SHP77 (cell line): Measurements from ENCODE around the gene ANKRD40CL.
"Not testable (repeated sequence)": the region's sequence is repeated elsewhere in the genome, so short reads cannot be mapped to it uniquely, and the experiment has no call there.

Experiments used
- DNase-seq, 2 experiments: peaks; one replicate each; lab custom pipeline; 2025; lab: John Stamatoyannopoulos, UW

Gene ANKRD40CL, protein sequence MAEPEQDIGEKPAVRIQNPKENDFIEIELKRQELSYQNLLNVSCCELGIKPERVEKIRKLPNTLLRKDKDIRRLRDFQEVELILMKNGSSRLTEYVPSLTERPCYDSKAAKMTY

DNA sequence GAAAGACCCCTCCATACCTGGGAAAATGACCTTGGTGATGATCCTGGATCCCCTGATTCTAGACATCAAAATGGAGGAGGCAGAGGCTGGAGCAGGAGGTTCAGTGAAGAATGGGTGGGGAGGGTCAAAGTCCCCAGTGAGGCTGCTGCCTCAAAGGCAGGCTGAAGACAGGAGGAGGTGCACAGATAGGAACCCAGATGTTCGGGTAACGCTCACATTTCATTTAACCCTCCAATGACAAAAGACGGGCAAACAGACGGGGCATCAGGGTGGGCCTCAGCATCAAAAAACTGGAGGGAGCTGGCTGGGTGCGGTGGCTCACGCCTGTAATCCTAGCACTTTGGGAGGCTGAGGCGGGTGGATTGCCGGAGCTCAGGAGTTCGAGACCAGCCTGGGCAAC lies at the start of gene ANKRD40CL:
TSS of gene ANKRD40CL (minus strand) at position 73 of the 400 bp plus-strand sequence. CDS start 605 bp downstream, outside the sequence.
- no peak for DNase-seq

DNA sequence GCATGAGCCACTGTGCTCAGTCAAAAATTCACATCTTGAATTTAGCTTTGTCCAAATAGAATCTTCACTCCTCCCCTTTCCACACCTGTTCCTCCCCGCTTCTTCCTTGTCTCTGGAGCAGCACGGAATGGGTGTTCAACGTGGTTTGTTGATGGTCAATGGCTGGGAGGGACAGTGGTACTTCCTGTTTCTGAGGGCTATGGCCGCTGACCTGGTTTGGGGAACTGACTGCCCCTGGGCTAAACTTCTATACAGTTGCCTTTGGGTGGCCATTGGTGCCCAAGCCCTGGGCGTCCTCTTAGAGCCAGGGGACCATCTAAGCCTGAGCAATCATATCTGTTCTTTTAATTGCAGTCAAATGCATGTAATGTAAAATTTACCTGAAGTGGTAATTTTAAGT lies 49.0 kb upstream of the ANKRD40CL start:
- DNase-seq = no peak

DNA sequence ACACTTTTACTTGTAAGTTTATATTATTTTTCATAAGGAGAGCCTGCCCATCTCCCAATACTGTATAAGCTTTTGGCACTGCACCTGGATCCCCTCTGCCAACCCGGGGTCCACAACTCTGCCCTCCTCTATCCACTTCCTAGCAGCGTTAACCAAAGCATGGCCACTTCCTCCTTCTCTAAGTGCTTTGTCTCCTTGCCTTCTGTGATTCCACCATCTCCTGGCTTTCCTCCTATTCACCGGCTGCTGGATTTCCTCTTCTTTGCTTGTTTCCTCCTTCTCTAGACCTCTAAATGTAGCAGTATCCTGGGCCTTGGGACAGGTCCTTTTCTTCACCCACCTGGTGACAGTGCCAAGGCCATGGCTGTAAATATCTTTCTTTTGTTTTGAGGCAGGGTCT lies 48.1 kb upstream of the ANKRD40CL start:
- DNase-seq = no peak

DNA sequence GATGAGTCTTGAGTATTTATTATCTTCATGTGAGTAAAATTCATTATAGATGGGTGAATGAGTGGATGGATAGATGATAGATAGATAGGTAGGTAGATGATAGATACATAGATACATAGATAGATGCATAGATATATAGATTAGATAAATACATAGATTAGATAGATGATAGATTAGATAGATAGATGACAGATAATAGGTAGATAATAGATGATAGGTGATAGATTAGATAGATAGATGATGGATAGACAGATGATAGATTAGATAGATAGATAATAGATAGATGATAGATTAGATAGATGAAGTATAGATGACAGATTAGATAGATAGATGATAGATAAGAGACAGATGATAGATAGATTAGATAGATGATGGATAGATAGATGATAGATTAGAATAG lies 46.3 kb upstream of the ANKRD40CL start:
- no peak for DNase-seq

DNA sequence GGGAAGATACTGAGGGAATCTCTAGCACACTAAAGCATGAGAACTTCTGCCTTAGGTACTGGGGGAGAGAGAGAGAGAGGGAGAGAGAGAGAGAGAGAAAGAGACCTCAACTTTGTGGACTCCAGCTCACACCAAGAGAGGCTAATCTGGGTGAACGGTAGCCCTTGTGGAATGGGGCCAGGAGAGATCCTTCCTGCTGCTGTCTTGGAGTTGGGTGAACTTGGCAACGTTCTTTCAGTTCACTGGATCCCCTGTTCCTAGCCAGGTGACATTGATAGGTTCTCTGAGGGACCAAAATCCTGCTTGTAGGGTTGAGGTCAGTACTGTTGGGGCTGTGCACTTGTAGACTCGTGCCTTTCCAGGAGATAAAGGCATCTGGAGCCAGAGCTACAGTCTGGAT lies 41.6 kb upstream of the ANKRD40CL start:
- DNase-seq = no peak

DNA sequence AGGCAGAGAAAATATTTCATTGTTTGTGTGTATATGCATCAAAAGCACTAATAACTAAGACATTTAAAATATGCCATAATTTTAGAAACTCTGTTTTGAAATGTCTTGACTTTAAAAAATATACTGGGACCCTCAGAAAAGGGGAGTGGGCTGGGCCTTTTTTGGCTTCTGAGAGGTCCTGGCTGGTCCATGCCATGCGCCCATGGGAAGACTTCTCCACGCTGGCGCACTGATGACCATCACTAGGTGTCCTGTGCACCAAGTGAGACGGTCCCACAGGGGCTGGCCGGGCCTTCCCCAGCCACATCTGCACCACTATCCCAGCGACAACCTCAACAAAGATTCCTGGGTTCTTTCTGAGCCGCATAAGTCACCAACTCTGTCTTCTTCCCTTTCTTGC lies 41.1 kb upstream of the ANKRD40CL start:
- DNase-seq = no peak

DNA sequence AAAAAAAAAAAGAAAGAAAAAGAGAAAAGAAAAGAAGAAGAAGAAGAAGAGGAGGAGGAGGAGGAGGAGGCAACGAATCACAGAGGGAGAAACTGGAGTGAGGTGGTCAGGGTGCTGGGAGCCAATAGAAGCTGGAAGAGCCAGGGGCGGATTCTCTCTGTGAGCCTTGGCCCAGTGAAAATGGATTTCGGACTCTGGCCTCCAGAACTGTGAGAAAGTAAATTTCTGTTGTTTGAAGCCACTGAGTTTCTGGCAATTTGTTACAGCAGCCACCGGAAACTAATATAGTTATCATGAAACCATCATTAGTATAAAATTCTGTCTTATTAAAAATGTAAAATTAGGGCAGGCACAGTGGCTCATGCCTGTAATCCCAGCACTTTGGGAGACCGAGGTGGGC lies 40.4 kb upstream of the ANKRD40CL start:
- no peak for DNase-seq

DNA sequence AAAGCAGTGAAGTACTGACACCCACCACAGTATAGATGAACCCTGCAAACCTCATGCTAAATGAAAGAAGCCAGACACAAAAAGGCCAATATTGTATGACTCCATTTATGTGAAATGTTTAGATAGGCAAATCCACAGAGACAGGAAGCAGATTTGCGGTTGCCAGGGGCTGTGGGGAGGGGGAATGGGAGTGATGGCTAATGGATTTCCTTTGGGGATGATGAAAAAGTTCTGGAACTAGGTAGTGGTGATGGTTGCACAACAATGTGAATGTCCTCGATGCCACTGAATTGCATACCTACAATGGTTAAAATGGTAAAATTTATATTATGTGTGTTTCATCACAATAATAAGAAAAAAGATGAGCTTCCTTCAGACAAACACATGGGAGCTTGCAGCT lies 39.7 kb upstream of the ANKRD40CL start:
- no peak for DNase-seq

DNA sequence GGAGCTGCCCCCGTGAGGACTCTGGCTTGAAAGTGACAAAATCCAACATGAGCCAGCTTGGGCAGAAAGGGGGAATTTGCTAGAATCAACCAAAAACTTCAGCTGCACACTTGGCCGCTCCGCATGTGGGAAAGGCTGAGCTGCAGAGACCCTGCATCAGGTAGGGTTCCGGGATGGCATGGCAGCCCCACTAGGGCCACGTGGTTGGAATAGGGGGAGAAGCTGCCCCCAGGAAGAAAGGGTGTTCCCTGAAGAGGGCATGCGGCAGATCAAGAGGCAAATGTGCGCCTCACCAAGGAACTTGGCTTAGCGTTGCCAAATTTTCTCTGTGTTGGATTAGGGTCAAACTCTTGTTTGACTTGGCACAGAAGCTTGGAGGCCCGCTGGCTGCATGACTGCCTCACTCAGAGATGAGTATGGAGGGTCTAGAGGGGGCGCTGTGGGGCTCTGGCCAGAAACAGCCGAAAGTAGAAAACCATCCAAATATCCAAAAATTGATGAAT lies 38.9 kb upstream of the ANKRD40CL start:
- DNase-seq = peak in 1 of 2 experiments; percentile 4

DNA sequence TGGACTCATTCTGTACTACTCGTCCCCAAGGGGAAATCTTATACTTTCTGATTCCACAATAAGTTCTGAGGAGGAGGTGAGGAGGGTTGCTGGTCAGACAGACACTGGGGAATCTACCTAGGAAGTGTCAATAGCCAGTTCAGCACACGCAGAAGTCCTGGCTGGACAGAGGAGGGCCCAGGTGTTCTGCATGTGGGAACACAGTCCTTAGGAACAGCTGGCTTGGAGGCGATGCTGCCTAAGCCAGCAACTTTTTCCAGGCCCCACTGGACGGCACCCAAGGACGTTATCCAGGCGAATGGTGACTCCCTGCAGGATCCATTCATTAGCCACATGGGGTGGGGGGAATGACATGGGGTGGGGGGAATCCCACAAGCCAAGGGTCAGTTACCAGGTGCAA lies 38.2 kb upstream of the ANKRD40CL start:
- no peak for DNase-seq

DNA sequence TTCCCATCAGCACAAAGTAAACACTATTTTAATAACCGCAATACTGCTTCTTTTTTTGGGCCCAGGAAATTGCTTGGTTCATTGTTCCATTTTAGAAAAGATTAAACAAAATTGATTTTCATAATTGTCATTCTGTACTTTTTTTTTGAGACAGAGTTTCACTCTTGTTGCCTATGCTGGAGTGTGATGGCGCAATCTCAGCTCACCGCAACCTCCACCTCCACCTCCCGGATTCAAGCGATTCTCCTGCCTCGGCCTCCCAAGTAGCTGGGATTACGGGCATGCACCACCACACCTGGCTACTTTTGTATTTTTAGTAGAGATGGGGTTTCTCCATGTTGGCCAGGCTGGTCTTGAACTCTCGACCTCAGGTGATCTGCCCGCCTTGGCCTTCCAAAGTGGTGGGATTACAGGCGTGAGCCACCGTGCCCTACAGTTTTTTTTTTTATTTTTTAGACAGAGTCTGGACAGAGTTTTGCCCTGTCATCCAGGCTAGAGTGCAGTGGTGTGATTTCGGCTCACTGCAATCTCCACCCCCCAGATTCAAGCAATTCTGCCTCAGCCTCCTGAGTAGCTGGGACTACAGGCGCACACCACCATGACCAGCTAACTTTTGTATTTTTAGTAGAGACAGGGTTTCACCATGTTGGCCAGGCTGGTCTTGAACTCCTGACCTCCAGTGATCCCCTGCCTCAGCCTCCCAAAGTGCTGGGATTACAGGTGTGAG lies 37.6 kb upstream of the ANKRD40CL start:
- not testable (repeated sequence) for DNase-seq

DNA sequence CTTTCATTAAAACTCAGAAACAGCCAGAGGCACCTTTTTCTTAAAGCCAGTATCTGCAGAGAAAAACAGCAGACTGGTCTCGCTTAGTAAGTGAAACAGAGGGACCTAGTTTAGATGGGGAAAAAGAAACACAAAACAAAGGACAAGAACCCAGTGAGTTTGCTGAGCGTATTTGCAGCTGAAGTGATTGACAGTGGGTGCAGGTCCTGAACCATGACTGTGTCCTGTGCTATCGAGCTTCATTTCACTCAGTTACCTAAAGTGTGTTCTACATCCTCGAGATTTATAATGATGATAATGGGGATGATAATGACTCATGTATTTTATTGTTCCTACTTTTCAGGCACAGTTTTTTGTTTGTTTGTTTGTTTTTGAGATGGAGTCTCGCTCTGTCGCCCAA lies 36.4 kb upstream of the ANKRD40CL start:
- DNase-seq = no peak

DNA sequence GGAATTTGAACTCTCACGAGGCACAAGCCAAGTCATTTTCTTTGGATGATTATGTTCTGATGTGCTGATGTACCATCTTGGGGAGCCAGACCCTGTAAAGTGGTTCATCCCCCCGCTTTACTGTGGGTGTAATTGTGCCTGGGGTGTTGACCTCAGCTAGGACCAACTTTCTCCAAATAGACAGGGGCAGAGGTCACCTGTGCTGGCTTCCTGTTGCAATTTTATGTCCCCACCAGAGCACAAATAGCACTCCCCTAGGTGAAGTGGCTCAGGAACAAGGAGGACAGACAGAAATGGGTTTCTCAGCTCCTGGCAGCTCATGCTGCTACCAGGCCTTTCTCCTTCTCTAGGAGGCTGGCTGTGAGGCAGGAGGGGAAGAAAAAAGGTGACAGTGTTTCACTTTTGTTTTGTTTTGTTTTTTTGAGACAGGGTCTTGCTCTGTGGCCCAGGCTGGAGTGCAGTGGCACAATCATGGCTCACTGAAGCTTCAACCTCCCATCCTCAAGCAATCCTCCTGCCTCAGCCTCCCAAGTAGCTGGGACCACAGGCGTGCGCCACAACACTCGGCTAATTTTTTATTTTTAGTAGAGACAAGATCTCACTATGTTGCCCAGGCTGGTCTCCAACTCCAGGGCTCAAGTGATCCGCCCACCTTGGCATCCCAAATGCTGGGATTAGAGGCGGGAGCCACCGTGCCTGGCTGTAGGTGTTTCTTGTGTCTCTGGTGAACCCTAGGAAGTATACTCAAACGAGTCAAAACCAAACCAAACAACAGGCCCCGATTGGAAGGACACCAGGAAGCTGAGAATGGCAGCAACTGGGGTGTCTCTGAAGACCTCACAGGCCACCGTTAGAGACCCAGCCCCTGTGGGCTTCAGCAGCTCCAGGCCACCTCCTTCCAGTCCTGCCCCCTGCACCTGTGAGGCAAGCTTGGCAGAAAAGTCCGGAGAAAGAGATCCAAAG lies 35.6 kb upstream of the ANKRD40CL start:
- no peak for DNase-seq

DNA sequence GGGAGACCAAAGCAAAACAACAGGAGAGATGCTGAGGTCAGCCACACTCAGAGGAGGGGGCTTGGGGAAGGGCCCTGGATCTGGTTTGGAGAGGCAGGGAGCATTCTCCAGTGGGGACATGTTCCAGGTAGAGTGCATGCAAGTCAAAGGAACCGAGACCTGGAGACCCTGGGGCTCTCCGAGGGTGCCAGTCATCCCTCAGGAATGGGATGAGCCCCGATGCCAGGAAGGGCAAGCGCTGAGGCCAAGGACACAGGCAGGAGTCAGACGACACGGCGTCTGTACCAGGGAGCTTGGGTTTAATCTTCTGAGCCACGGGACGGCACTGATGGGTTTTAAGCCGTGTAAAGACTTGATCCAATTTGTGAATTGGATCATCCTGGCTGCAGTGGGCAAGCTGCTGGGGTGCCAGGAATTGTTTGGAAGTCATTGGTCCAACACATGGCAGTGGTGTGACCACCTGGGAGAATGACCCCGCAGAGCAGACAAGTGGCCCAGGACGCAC lies 32.9 kb upstream of the ANKRD40CL start:
- DNase-seq = no peak

DNA sequence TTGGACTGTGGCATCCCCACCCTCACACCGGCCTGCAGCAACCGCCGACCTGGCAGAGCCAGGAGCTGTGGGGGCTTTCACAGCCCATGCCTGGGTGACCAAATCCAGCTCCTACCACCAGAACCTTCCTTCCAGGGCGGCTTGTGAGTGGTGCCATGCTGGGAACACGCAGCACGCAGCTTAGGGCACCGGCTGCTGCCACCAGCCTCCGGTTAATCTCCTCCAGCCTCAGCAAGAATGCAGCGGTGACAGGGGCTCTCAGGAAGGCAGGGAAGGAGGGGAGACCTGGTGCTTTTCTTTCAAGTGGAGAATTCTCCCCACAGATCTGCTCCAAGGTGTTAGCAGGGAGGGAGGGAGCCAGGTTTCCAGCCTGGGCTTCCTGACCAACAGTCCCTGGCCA lies 32.3 kb upstream of the ANKRD40CL start:
- DNase-seq = no peak

DNA sequence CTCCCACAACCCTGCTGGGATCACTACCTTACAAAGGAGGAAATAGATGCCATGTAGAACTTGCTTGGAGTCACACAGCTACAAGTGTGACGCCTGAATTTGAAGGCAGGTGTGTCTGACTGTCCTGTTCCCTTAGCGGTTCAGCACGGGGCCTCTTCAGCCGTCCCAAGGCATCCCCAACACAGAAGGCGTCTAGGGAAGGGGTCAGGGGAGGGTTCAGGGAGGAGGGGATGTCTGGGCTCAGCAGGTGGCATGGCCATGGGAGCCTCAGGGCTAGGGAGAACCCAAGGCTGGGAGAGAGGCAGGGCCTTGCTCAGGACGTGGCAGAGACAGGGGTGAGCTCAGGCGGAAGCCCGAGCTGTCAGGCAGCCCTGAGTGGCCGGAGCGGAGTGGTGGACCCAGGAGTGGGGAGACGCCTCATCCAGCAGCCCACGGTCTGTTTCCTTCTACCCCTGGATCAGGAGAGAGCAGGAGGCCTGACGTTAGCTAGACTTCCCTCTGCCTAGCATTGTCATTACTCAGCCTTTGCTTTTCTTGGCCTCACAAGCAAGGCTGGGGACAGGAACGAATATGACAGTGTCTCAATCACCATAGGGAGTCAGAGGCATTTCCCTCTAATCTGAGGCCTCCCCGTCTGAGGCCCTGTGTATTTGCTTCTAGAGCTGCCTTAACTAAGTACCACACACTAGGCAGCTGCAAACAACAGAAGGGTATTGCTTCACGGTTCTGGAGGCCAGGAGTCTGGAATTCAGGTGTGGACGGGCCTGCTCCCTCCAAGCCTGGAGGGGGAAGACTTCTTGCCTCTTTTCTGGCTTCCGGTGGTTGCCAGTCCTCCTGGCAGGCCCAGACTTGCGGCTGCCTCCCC lies 31.3 kb upstream of the ANKRD40CL start:
- no peak for DNase-seq

DNA sequence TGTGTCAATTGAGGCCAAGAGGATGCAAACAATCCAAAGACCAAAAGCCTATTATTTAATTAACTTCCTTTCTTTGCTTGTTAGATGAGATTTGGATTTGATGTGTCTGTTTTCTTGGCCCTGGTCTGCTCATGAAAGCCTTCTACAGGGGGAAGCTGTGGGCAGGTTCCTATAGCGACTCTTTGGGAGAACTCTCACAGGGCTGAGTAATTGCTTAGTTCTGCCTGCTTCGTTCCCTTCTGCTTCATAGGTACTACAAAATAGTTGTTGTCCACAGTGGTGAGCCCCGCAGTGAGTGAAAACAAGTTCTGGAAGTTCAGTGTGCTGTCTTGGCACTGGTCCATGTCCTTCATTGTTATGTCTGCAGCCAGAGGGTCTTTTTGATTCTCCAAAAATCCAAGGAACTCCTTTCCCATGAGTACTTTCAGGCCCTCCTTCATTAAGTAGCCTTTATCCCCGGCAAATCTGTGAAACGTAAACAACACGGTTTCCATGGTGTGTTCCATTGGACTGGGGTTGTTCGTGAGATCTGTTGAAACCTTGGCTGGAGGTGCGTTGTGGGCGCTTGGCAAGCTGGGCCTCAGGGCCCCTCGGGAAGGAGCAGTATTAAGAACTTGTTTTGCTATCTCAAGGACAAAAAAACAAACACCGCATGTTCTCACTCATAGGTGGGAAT lies 30.0 kb upstream of the ANKRD40CL start:
- no peak for DNase-seq

DNA sequence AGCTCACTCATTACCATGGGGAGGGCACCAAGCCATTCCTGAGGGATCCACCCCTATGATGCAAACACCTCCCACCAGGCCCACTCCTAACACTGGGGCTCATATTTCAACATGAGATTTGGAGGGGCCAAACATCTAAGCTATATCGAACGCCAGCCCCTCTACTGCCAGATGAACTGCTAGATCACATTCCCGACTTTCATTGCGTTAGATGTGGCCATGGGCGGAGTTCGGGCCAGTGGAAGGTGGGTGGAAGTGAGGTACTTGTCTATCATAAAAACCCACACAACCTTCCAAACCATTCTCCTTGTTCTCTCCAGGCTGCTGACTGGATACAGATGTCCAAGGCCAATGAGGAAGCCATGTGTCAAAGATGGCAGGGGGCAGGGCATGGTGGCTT lies 27.0 kb upstream of the ANKRD40CL start:
- DNase-seq = no peak

DNA sequence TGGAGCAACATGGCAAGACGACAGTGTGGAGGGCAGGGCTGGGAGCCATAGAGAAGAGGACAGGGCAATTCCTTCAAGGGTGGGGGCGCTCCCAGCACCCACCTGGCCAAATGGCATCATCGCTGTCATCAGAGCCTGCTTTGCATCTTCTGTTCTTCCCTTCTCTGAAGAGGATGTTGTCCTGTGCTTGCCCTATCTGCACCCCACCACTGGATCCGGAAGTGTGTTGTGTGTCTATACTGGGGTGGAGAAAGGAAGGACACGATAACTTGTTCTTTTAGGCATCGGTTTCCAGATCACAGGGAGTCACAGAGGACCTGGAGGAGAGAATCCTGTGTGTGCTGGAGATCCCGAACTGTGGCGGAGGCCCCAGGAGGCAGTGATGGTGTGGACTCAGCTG lies 25.7 kb upstream of the ANKRD40CL start:
- DNase-seq = no peak

DNA sequence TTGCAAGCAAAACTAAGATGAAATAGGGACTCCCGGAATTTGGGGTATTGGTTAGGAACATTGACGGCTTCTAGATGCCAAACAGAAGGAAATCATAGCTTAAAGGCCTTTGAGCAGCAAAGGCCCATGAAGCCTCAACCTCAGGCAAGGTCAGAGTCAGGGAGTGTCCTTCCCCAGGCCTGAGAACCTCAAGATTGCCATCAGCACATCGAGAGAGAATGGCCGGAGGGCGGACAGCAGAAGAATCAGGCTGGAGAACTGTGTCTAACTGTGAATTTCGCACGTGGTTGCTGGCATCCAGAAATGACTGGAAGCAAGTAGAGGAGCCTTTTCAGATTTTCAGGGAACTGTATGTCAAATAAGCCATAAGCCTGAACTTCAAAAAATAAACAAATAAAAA lies 24.8 kb upstream of the ANKRD40CL start:
- no peak for DNase-seq

DNA sequence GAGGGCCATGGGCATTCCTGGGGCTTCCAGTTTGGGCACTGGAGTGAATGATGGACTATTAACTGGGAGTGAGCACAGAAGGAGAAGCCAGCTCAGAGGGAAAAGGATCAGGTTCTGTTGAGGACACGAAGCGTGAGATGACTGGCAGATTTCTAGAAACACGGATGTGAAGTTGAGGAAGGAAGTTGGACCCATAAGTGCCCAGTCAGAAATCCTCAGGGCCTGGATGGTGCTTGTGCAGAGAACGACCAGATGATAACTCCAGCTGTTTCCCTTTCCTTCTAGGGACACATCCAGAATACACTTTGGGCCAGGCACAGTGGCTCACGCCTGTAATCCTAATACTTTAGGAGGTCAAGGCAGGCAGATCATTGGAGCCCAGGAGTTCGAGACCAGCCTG lies 23.3 kb upstream of the ANKRD40CL start:
- no peak for DNase-seq
